K562 (cell line): ENCODE measurements around the gene TSPAN14. TPM values are rescaled to one million over a fixed set of nuclear protein-coding genes. Genes with fewer than 3 reads are reported as not detected.
A peak's percentile ranks its signal among the peaks of the same experiment; 100 is the strongest.

Experiments used
- ATAC-seq: fragments of 200-7000 bp; cut with Tn5 transposase; 3 replicates; pipeline ENCODE4 v1.9.1; 2020; ENCODE audit warnings: moderate library complexity
- BruUV-seq: library from RNA; stranded (reverse); fragments of 400-500 nt; replicated peaks from 2 replicates; lab custom pipeline; 2021; lab: Mats Ljungman, UMichigan
- CTCF ChIA-PET: fragments of 300-600 bp; formaldehyde crosslinking; extraction: SDS; loops from one replicate; lab custom pipeline; 2021; ENCODE audit warnings: low intra/inter-chr PET ratio; lab: Yijun Ruan, JAX
- POLR2A ChIA-PET: fragments of 300-600, 350-650 bp; sonication (Branson Sonifier 250); formaldehyde crosslinking; extraction: SDS; loops from one replicate; lab custom pipeline; 2021; ENCODE audit warnings: antibody characterized with exemption, inconsistent platforms; lab: Yijun Ruan, JAX
- DNase-seq, 4 experiments: peaks; one replicate each; pipeline versions ENCODE4 v3.0.0 to v3.0.0-alpha.2; 2011 to 2018; ENCODE audit warnings: low spot score in 3 of 4, mixed read lengths in 3 of 4; ENCODE audit errors: extremely low read depth in 1 of 4
- FAIRE-seq: peaks from 2 replicates; lab custom pipeline; 2011; peaks lifted over from hg19 to GRCh38; lab: Jason Lieb, UNC
- H2AFZ ChIP-seq: 2 replicates; pipeline ENCODE4 v1.6.0; 2011; ENCODE audit warnings: low read depth, low read length, control low read depth, inconsistent platforms
- H3K27ac ChIP-seq: fragments of 200-600 bp; 3 replicates; pipeline ENCODE4 v1.8.0; 2011; ENCODE audit warnings: low read depth, mild to moderate bottlenecking, control low read depth, inconsistent platforms, low read length, moderate library complexity, mixed read lengths; ENCODE audit errors: extremely low read depth
- H3K27me3 ChIP-seq, 2 experiments: fragments of 300-600 bp in 1 of 2; 2 replicates in 1 of 2; 3 replicates in 1 of 2; pipeline versions ENCODE4 v1.6.0 to v1.8.0; 2011; ENCODE audit warnings: inconsistent platforms in 2 of 2, low read length in 2 of 2, mild to moderate bottlenecking in 1 of 2, mixed read lengths in 1 of 2, moderate library complexity in 1 of 2; ENCODE audit not compliant: control insufficient read depth in 2 of 2, insufficient read depth in 2 of 2
- H3K36me3 ChIP-seq: fragments of 300-600 bp; 3 replicates; pipeline ENCODE4 v1.8.0; 2011; ENCODE audit warnings: mild to moderate bottlenecking, low read length, inconsistent platforms; ENCODE audit not compliant: control insufficient read depth, insufficient read depth
- H3K4me1 ChIP-seq, 2 experiments: fragments of 200-600 bp in 1 of 2; replicated peaks in 1 of 2; 2 replicates in 1 of 2; 3 replicates in 1 of 2; pipeline versions ENCODE4 v1.5.1 to v1.8.0; 2011; ENCODE audit warnings: inconsistent platforms in 2 of 2, low read length in 2 of 2, mild to moderate bottlenecking in 1 of 2, mixed read lengths in 1 of 2, moderate library complexity in 1 of 2; ENCODE audit not compliant: control insufficient read depth in 2 of 2, insufficient read depth in 2 of 2
- H3K4me2 ChIP-seq: 2 replicates; pipeline ENCODE4 v1.6.1; 2011; ENCODE audit warnings: low read length, control low read depth, inconsistent platforms, mixed read lengths; ENCODE audit not compliant: insufficient read depth
- H3K4me3 ChIP-seq: fragments of 200-600 bp; sonication (generic), shearing (Covaris generic); 2 replicates; pipeline ENCODE4 v1.5.1; 2016; ENCODE audit warnings: control low read depth, inconsistent platforms
- H3K79me2 ChIP-seq: fragments of 200-600 bp; 3 replicates; pipeline ENCODE4 v1.8.0; 2011; ENCODE audit warnings: low read length, inconsistent platforms; ENCODE audit not compliant: control insufficient read depth, insufficient read depth
- H3K9ac ChIP-seq, 2 experiments: 2 replicates each; pipeline versions ENCODE4 v1.6.0 to v1.6.1; 2011; ENCODE audit warnings: low read depth in 2 of 2, low read length in 2 of 2, control low read depth in 1 of 2, inconsistent platforms in 1 of 2, mild to moderate bottlenecking in 1 of 2, mixed read lengths in 1 of 2; ENCODE audit not compliant: insufficient read depth in 1 of 2
- H3K9me1 ChIP-seq: one replicate; pipeline ENCODE4 v1.6.0; 2011; ENCODE audit warnings: inconsistent platforms, mild to moderate bottlenecking, low read length, moderate library complexity; ENCODE audit not compliant: control insufficient read depth, insufficient read depth
- H3K9me3 ChIP-seq: replicated peaks from 2 replicates; pipeline ENCODE4 v1.5.1; 2011; ENCODE audit warnings: low read depth, low read length, inconsistent platforms; ENCODE audit not compliant: control insufficient read depth, insufficient read depth
- H4K20me1 ChIP-seq: replicated peaks from 2 replicates; pipeline ENCODE4 v1.6.1; 2011; ENCODE audit warnings: low read length, inconsistent platforms, mixed read lengths; ENCODE audit not compliant: control insufficient read depth, insufficient read depth
- ATF2 ChIP-seq: sonication (generic); formaldehyde crosslinking; IDR thresholded peaks from 2 replicates; pipeline ENCODE4 v1.8.1; 2022; ENCODE audit warnings: missing genetic modification reagents
- BRD9 ChIP-seq: fragments of 450-650 bp; IDR thresholded peaks from 2 replicates; pipeline ENCODE4 v1.6.1; 2018; ENCODE audit warnings: low read depth; ENCODE audit not compliant: partially characterized antibody
- CXXC5 ChIP-seq: fragments of 250-450 bp; sonication (Bioruptor Pico); IDR thresholded peaks from 2 replicates; pipeline ENCODE4 v1.8.0; 2022; ENCODE audit warnings: inconsistent platforms, mild to moderate bottlenecking, moderate library complexity
- NFE2 ChIP-seq: IDR thresholded peaks from 2 replicates; pipeline ENCODE4 v1.6.1; 2014; ENCODE audit warnings: antibody characterized with exemption, low read depth
- SIRT6 ChIP-seq: IDR thresholded peaks from one replicate; pipeline ENCODE4 v1.6.1; 2012; ENCODE audit warnings: low read depth, mild to moderate bottlenecking, control low read depth, inconsistent platforms, low read length, moderate library complexity
- TCF7L2 ChIP-seq: fragments of 150-350 bp; IDR thresholded peaks from 2 replicates; pipeline ENCODE4 v1.6.1; 2016; ENCODE audit warnings: low read depth, mild to moderate bottlenecking, low read length, moderate library complexity
- XRCC3 ChIP-seq: fragments of 450-650 bp; IDR thresholded peaks from 2 replicates; pipeline ENCODE4 v1.6.1; 2017; ENCODE audit warnings: mild to moderate bottlenecking, moderate library complexity
- ZFP36 ChIP-seq: fragments of 150-350 bp; IDR thresholded peaks from 2 replicates; pipeline ENCODE4 v1.6.1; 2018; ENCODE audit warnings: low read length, low read depth; ENCODE audit not compliant: partially characterized antibody
- ZNF3 ChIP-seq: fragments of 250-450 bp; sonication (Bioruptor Pico); IDR thresholded peaks from 2 replicates; pipeline ENCODE4 v1.5.0; 2021; ENCODE audit warnings: mild to moderate bottlenecking, moderate library complexity
- WGBS: fragments of 100-300 bp; shearing (Covaris generic); methylation state at CpG from one replicate; pipeline ENCODE4 v1.1.6; 2016; ENCODE audit warnings: low coverage, mixed read lengths; ENCODE audit not compliant: insufficient coverage; ENCODE audit errors: missing lambda C conversion rate; 5-methylcytosine and 5-hydroxymethylcytosine counted together
- in situ Hi-C: fragments of 300-500 bp; cut with MboI; formaldehyde crosslinking; loops from 4 replicates; pipeline ENCODE4 v1.15.0; 2018; ENCODE audit warnings: inconsistent platforms, mixed read lengths
- intact Hi-C: fragments of 100-400 bp; cut with micrococcal nuclease; formaldehyde crosslinking; loops from 2 replicates; pipeline ENCODE4 v1.14.2; 2022
- polyA plus RNA-seq, 8 experiments: library from polyadenylated mRNA; depleted of rRNA in 4 of 8; stranded (reverse) in 5 of 8; unstranded in 3 of 8; fragments of >200 nt; fragmentation: Nextera tagmentation in 2 of 8; fragmentation: Illumina TruSeq in 1 of 8; extraction: Ambion mirVana in 2 of 8; extraction: Trizol in 1 of 8; gene quantifications; 2 replicates each; pipeline versions ENCODE4 v1.2.1 to v1.2.3, GENCODE V29; 2011 to 2014; ENCODE audit warnings: inconsistent platforms in 1 of 8, missing spikeins in 1 of 8
- total RNA-seq, 7 experiments: library from RNA; depleted of rRNA in 6 of 7; stranded (reverse); fragments of >200 nt in 6 of 7; fragmentation: Illumina TruSeq in 2 of 7; extraction: Trizol in 2 of 7; gene quantifications; 2 replicates each; pipeline versions ENCODE4 v1.2.1 to v1.2.3, GENCODE V29; 2011 to 2021; ENCODE audit warnings: low replicate concordance in 1 of 7
- TF ChIP-seq, protein P1 (sequence below): fragments of 250-450 bp; sonication (Bioruptor Pico); IDR thresholded peaks from 2 replicates; pipeline ENCODE4 v1.8.0; 2021; ENCODE audit warnings: borderline replicate concordance, mild to moderate bottlenecking, moderate library complexity; ENCODE audit not compliant: poor library complexity, severe bottlenecking
- TF ChIP-seq, protein P2 (sequence below): sonication (generic); formaldehyde crosslinking; IDR thresholded peaks from 2 replicates; pipeline ENCODE4 v1.8.0; 2022; ENCODE audit warnings: mild to moderate bottlenecking, missing genetic modification reagents

Gene TSPAN14
- total and polyA plus RNA-seq, 9 of the 15 experiments (the other 6 are each of a cell fraction or from before 2014, with no cell fraction given), result 5.8 to 92.9 (median 23.3) TPM

GRCh38 chr10:80485946-80486764, 32.0 kb downstream of the TSPAN14 start:
- POLR2A ChIA-PET, result interaction anchor here (0.6 to 1.5 kb wide), 5 partner anchors 11 to 34 kb away, joined by 3 to 12 read pairs (median 4); no protein-coding TSS in a partner anchor

More at GRCh38 chr10:80485946-80486764, 32.0 kb downstream of the TSPAN14 start:
- peaks cover 9% of the 10 kb centered on the region for H3K9me1 ChIP-seq
- H3K9me3 ChIP-seq, result no peaks in the 10 kb centered on the region
- no peak for ATAC-seq
- no peak overlapping the region for H3K4me2 ChIP-seq
- H3K79me2 ChIP-seq, result peaks cover 91% of the 10 kb centered on the region
- no peak overlapping the region for H3K4me3 ChIP-seq
- FAIRE-seq, result no peak
- H3K27ac ChIP-seq, result no peak overlapping the region
- intact Hi-C loops, result no loop called here
- peaks cover 45% of the 10 kb centered on the region for H3K36me3 ChIP-seq
- no peak overlapping the region for H2AFZ ChIP-seq
- H4K20me1 ChIP-seq, result 0 out of 2 replicates have a peak, but pooled peaks cover 5% of the 10 kb centered on the region
- TF ChIP-seq, protein P1, sequence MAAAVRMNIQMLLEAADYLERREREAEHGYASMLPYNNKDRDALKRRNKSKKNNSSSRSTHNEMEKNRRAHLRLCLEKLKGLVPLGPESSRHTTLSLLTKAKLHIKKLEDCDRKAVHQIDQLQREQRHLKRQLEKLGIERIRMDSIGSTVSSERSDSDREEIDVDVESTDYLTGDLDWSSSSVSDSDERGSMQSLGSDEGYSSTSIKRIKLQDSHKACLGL (CRISPR knock-in tag), result no peak
- TF ChIP-seq XRCC3 (no peak), CXXC5 (no peak), TCF7L2 (no peak), NFE2 (no peak), ZFP36 (no peak), SIRT6 (no peak), ATF2 (CRISPR knock-in tag) (no peak), ZNF3 (no peak), BRD9 (no peak)
- TF ChIP-seq, protein P2, sequence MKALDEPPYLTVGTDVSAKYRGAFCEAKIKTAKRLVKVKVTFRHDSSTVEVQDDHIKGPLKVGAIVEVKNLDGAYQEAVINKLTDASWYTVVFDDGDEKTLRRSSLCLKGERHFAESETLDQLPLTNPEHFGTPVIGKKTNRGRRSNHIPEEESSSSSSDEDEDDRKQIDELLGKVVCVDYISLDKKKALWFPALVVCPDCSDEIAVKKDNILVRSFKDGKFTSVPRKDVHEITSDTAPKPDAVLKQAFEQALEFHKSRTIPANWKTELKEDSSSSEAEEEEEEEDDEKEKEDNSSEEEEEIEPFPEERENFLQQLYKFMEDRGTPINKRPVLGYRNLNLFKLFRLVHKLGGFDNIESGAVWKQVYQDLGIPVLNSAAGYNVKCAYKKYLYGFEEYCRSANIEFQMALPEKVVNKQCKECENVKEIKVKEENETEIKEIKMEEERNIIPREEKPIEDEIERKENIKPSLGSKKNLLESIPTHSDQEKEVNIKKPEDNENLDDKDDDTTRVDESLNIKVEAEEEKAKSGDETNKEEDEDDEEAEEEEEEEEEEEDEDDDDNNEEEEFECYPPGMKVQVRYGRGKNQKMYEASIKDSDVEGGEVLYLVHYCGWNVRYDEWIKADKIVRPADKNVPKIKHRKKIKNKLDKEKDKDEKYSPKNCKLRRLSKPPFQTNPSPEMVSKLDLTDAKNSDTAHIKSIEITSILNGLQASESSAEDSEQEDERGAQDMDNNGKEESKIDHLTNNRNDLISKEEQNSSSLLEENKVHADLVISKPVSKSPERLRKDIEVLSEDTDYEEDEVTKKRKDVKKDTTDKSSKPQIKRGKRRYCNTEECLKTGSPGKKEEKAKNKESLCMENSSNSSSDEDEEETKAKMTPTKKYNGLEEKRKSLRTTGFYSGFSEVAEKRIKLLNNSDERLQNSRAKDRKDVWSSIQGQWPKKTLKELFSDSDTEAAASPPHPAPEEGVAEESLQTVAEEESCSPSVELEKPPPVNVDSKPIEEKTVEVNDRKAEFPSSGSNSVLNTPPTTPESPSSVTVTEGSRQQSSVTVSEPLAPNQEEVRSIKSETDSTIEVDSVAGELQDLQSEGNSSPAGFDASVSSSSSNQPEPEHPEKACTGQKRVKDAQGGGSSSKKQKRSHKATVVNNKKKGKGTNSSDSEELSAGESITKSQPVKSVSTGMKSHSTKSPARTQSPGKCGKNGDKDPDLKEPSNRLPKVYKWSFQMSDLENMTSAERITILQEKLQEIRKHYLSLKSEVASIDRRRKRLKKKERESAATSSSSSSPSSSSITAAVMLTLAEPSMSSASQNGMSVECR (CRISPR knock-in tag), result no peak
- DNase-seq, result no peak
- CTCF ChIA-PET, result no interaction called here
- H3K4me1 ChIP-seq, result peaks cover 43 to 47% of the 10 kb centered on the region in 2 experiments
- no TSS peak for BruUV-seq
- peak overlapping the region in 1 of 2 experiments; percentile 40; a peak in 2 of 4 replicates for H3K9ac ChIP-seq
- in situ Hi-C loops, result no loop called here
- H3K27me3 ChIP-seq, result no peaks in the 10 kb centered on the region
- 74% methylated on average over 17 of the region's 17 CpGs for WGBS
